Thyroid gland (tissue), 4 donors: ENCODE results near the gene KCNQ1. TPM values are rescaled to one million over a fixed set of nuclear protein-coding genes. Genes with fewer than 3 reads are reported as not detected.
A peak's percentile ranks its signal among the peaks of the same experiment; 100 is the strongest.

Experiments used
- DNase-seq, 2 donors: peaks; one replicate each; pipeline ENCODE4 v3.0.0-alpha.2; 2019
- H3K27ac ChIP-seq, 3 donors: fragments of 200-600 bp; sonication (generic); 1 replicate in 2 of 3; 2 replicates in 1 of 3; pipeline ENCODE4 v1.5.1; 2016 to 2019; ENCODE audit warnings: mild to moderate bottlenecking in 1 of 3, moderate library complexity in 1 of 3
- H3K27me3 ChIP-seq: fragments of 200-600 bp; sonication (generic); one replicate; pipeline ENCODE4 v1.5.1; 2019
- H3K36me3 ChIP-seq, 2 donors: fragments of 200-600 bp; sonication (generic); one replicate each; pipeline ENCODE4 v1.5.1; 2016 to 2019
- H3K4me1 ChIP-seq, 2 donors: fragments of 200-600 bp; sonication (generic); one replicate each; pipeline ENCODE4 v1.5.1; 2017 to 2019
- H3K4me3 ChIP-seq, 3 donors: fragments of 200-600 bp; sonication (generic); replicated peaks in 1 of 3; 1 replicate in 2 of 3; 2 replicates in 1 of 3; pipeline ENCODE4 v1.5.1; 2016; ENCODE audit warnings: mild to moderate bottlenecking in 1 of 3
- H3K9me3 ChIP-seq: fragments of 200-600 bp; sonication (generic); one replicate; pipeline ENCODE4 v1.5.1; 2017
- POLR2A ChIP-seq, 2 donors: fragments of 450-650 bp; IDR thresholded peaks; one replicate each; pipeline ENCODE4 v1.6.1; 2017; ENCODE audit warnings: antibody characterized with exemption in 2 of 2, mild to moderate bottlenecking in 2 of 2, moderate library complexity in 1 of 2
- WGBS, 2 donors: methylation state at CpG; one replicate each; pipeline ENCODE4 v1.1.5; 2017; 5-methylcytosine and 5-hydroxymethylcytosine counted together
- intact Hi-C: fragments of 100-400 bp; cut with DNase I; formaldehyde crosslinking; loops from one replicate; pipeline ENCODE4 v1.15.1; 2023
- total RNA-seq, 4 donors: library from RNA; depleted of rRNA; stranded (reverse); fragments of >200 nt; gene quantifications; one replicate each; pipeline ENCODE4 v1.2.3, GENCODE V29; 2016
- TF ChIP-seq, protein P1 (sequence below), 6 experiments: fragments of 200-600 bp in 3 of 6; fragments of 450-650 bp in 3 of 6; sonication (generic) in 3 of 6; IDR thresholded peaks; one replicate each; pipeline ENCODE4 v1.5.1; 2016 to 2019; ENCODE audit warnings: antibody characterized with exemption in 6 of 6, mild to moderate bottlenecking in 2 of 6, inconsistent platforms in 1 of 6, moderate library complexity in 1 of 6

Gene KCNQ1
- total RNA-seq, 4 donors from 2014 or later = 51.3 to 103 (median 97.8) TPM

DNA sequence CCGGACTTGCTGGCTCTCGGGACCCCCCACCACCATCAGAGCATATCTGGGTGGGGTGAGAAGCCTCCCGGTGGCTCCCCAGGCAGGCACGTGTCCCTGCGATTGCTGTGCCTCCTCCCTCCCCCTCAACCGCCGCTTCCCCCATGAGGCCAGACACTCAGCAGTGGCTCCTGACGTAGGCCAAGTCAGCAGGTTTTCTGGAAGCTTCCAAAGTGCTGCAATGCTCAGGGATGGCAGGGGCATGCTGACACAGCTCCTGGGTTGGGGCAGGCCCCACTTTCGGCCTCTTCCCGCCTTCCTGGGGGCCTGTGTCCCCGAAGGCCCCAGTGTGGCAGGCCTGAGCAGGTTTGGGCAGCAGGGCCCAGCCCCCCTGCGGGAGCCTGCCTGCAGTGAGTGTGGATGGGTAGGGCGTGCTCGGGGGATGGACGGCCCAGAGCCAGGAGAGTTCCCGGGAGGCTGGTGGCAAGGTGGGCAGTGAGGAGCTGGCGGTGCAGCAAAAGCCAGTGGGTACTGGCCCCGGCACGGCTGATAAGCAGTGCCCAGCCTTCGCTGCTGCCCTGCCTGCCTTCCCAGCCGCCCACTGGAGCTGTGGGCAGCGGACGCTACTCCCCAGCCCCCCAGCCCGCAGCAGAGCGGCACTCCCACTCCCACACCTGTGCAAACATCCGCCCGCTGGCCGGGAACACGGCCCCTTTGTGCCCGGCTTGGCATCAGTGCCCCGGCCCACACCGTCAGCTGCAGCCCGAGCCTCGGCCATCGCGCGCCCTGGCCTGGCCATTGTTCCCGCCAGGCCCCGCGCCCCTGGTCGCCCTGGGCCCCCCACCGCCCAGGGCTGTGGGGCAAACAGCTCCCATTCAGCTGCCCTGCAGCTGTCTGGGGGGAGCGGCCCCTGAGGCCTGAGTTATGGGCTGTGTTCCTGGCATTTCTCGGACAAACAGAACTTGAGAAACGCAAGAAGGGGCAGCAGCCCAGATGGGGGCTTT, 130.0 kb downstream of the KCNQ1 start:
- peak in 1 of 2 donors; percentile 1 for DNase-seq

DNA sequence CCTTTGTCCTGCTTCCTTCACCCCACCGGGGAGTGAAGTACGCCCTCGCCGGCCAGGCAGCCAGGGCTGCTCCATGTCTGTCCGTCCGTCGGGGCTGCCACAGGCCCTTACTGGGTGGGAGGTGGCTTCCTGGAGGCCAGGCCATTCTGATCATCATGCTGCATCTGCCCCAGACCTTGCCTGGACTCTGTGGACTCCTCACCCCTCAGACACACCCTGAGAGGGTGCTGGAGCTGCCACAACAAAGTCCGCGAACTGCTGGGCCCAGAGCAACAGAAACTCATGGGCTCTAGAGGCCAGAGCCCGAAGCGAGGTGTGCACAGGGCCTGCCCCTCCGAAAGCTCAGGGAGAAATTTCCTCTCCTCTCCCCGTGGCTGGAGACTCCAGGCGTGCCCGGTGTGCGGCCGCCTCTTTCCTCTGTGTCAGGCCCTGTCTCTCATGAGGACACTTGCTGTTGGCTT, 130.8 kb downstream of the KCNQ1 start:
- Histone ChIP-seq H3K9me3 (no peaks in the 10 kb centered on the region), H3K27me3 (no peaks in the 10 kb centered on the region), H3K36me3 (no peaks in the 10 kb centered on the region), H3K4me3 (no peak overlapping the region), H3K4me1 (no peaks in the 10 kb centered on the region), H3K27ac (no peak overlapping the region)
- TF ChIP-seq POLR2A (IDR thresholded peaks at IDR 0.05) = no peak
- TF ChIP-seq, protein P1, sequence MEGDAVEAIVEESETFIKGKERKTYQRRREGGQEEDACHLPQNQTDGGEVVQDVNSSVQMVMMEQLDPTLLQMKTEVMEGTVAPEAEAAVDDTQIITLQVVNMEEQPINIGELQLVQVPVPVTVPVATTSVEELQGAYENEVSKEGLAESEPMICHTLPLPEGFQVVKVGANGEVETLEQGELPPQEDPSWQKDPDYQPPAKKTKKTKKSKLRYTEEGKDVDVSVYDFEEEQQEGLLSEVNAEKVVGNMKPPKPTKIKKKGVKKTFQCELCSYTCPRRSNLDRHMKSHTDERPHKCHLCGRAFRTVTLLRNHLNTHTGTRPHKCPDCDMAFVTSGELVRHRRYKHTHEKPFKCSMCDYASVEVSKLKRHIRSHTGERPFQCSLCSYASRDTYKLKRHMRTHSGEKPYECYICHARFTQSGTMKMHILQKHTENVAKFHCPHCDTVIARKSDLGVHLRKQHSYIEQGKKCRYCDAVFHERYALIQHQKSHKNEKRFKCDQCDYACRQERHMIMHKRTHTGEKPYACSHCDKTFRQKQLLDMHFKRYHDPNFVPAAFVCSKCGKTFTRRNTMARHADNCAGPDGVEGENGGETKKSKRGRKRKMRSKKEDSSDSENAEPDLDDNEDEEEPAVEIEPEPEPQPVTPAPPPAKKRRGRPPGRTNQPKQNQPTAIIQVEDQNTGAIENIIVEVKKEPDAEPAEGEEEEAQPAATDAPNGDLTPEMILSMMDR (IDR thresholded peaks at IDR 0.05) = no peak
- 93 to 97% methylated on average over 12 to 17 of the region's 17 CpGs for WGBS, 2 donors
- intact Hi-C loops = no loop called here
- peak in 1 of 2 donors; percentile 2 for DNase-seq

More for the DNA sequence above, 130.0 kb downstream of the KCNQ1 start:
- WGBS, 2 donors = 92 to 93% methylated on average over 28 to 29 of the region's 45 CpGs
- H3K36me3 ChIP-seq = no peaks in the 10 kb centered on the region
- H3K27ac ChIP-seq = no peak overlapping the region
- H3K4me3 ChIP-seq = no peak overlapping the region
- no peak for TF ChIP-seq POLR2A (IDR thresholded peaks at IDR 0.05)
- TF ChIP-seq, protein P1 (IDR thresholded peaks at IDR 0.05) = no peak
- no peaks in the 10 kb centered on the region for H3K4me1 ChIP-seq
- no peaks in the 10 kb centered on the region for H3K27me3 ChIP-seq
- H3K9me3 ChIP-seq = no peaks in the 10 kb centered on the region
- intact Hi-C loops = no loop called here

- WGBS, 2 donors = 92% methylated on average over 9 to 14 of the region's 15 CpGs
- peak in 1 of 2 donors; percentile 1 for DNase-seq
- H3K4me3 ChIP-seq = no peak overlapping the region
- no peaks in the 10 kb centered on the region for H3K27me3 ChIP-seq
- TF ChIP-seq POLR2A (IDR thresholded peaks at IDR 0.05) = no peak
- TF ChIP-seq, protein P1 (IDR thresholded peaks at IDR 0.05) = no peak
- no peaks in the 10 kb centered on the region for H3K4me1 ChIP-seq
- intact Hi-C loops = no loop called here
- no peaks in the 10 kb centered on the region for H3K9me3 ChIP-seq
- no peaks in the 10 kb centered on the region for H3K36me3 ChIP-seq
- H3K27ac ChIP-seq = no peak overlapping the region
Measured at GRCh38 chr11:2576111-2576510, 131.3 kb downstream of the KCNQ1 start.

DNA sequence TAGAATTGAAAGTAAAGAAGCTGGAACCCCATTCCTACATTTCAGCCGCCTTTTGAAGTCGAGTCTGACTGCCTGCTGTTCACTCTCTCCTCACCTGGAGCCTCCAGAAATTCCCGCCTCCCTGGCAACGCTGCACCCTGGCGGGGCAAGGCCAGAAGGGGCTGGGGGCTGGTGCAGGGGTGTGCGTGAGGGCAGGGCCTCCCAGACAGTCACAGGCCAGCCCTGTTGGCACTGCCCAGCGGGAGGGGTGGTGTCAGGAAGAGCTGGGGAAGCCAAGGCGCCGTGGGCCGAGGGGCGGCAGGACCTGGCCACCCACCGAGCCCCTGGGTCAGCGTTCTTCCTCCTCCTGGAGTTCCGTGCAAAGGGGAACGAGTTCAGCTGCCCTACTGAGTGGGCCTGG, 131.7 kb downstream of the KCNQ1 start:
- Histone ChIP-seq H3K27ac (no peak overlapping the region), H3K4me3 (no peak overlapping the region), H3K9me3 (no peaks in the 10 kb centered on the region), H3K27me3 (no peaks in the 10 kb centered on the region), H3K36me3 (no peaks in the 10 kb centered on the region), H3K4me1 (no peaks in the 10 kb centered on the region)
- WGBS, 2 donors = 87 to 91% methylated on average over 9 to 15 of the region's 15 CpGs
- DNase-seq = peak in 1 of 2 donors; percentile 2
- intact Hi-C loops = no loop called here
- TF ChIP-seq, protein P1 (IDR thresholded peaks at IDR 0.05) = no peak
